Effector memory CD8-positive, alpha-beta T cell (primary cell): Measurements from ENCODE around the gene SLC66A2.

Source experiments
- ATAC-seq: fragments of 150-1000 bp; cut with Tn5 transposase; replicated peaks from 2 replicates; pipeline ENCODE4 v1.10.0; 2021; ENCODE audit warnings: mild to moderate bottlenecking, moderate library complexity
- DNase-seq, 3 experiments: peaks; one replicate each; pipeline ENCODE4 v3.0.0; 2021
- H3K27ac Mint-ChIP-seq, 2 donors: one replicate each; pipeline ENCODE4 v1.8.0; 2022; ENCODE audit warnings: mild to moderate bottlenecking in 2 of 2, mixed read lengths in 2 of 2, moderate library complexity in 2 of 2
- H3K27me3 Mint-ChIP-seq, 2 donors: one replicate each; pipeline ENCODE4 v1.8.0; 2022; ENCODE audit warnings: mixed read lengths in 2 of 2
- H3K36me3 Mint-ChIP-seq: one replicate; pipeline ENCODE4 v1.8.0; 2022; ENCODE audit warnings: mild to moderate bottlenecking, moderate library complexity, mixed read lengths; ENCODE audit not compliant: insufficient read depth
- H3K4me1 Mint-ChIP-seq, 2 donors: one replicate each; pipeline ENCODE4 v1.8.0; 2022; ENCODE audit warnings: low read depth in 2 of 2, mixed read lengths in 2 of 2
- H3K4me3 Mint-ChIP-seq, 2 donors: one replicate each; pipeline ENCODE4 v1.8.0; 2022; ENCODE audit warnings: mild to moderate bottlenecking in 2 of 2, mixed read lengths in 2 of 2, moderate library complexity in 2 of 2
- H3K9me3 Mint-ChIP-seq, 2 donors: one replicate each; pipeline ENCODE4 v1.8.0; 2022; ENCODE audit warnings: mixed read lengths in 2 of 2

Gene SLC66A2

GRCh38 chr18:79902075-79902474, 49.4 kb downstream of the SLC66A2 start:
- peaks cover 8 to 11% of the 10 kb centered on the region in 2 donors for H3K9me3 Mint-ChIP-seq
- no peak for ATAC-seq
- H3K27ac Mint-ChIP-seq, result peak overlapping the region in 1 of 2 donors; percentile 81
- peaks cover 8% of the 10 kb centered on the region for H3K36me3 Mint-ChIP-seq
- H3K4me3 Mint-ChIP-seq, result no peak overlapping the region
- DNase-seq, result no peak
- peaks cover 0 to 8% of the 10 kb centered on the region in 2 donors for H3K4me1 Mint-ChIP-seq
- no peaks in the 10 kb centered on the region for H3K27me3 Mint-ChIP-seq

- peak overlapping the region in 1 of 2 donors; percentile 81 for H3K27ac Mint-ChIP-seq
- H3K27me3 Mint-ChIP-seq, result no peaks in the 10 kb centered on the region
- no peak overlapping the region for H3K4me3 Mint-ChIP-seq
- peaks cover 0 to 8% of the 10 kb centered on the region in 2 donors for H3K4me1 Mint-ChIP-seq
- peaks cover 11 to 15% of the 10 kb centered on the region in 2 donors for H3K9me3 Mint-ChIP-seq
- DNase-seq (no peak), ATAC-seq (no peak)
- H3K36me3 Mint-ChIP-seq, result peaks cover 8% of the 10 kb centered on the region
Observed at GRCh38 chr18:79901665-79902064, 49.8 kb downstream of the SLC66A2 start.

- no peak for DNase-seq
- Mint-ChIP-seq H3K27me3 (no peaks in the 10 kb centered on the region), H3K4me1 (peaks cover 0 to 4% of the 10 kb centered on the region in 2 donors), H3K4me3 (no peak overlapping the region), H3K9me3 (peaks cover 11 to 19% of the 10 kb centered on the region in 2 donors), H3K36me3 (peaks cover 8% of the 10 kb centered on the region), H3K27ac (no peak overlapping the region)
- ATAC-seq, result no peak
Observed at GRCh38 chr18:79900610-79901570, 50.6 kb downstream of the SLC66A2 start.

GRCh38 chr18:79899609-79900445, 51.6 kb downstream of the SLC66A2 start:
- no peak for ATAC-seq
- Mint-ChIP-seq H3K4me3 (no peak overlapping the region), H3K27ac (no peak overlapping the region), H3K9me3 (peaks cover 19 to 29% of the 10 kb centered on the region in 2 donors), H3K36me3 (peaks cover 8% of the 10 kb centered on the region), H3K4me1 (no peaks in the 10 kb centered on the region), H3K27me3 (no peaks in the 10 kb centered on the region)
- no peak for DNase-seq

- Mint-ChIP-seq H3K27me3 (no peaks in the 10 kb centered on the region), H3K4me3 (no peak overlapping the region), H3K27ac (no peak overlapping the region), H3K36me3 (peaks cover 8% of the 10 kb centered on the region), H3K9me3 (peaks cover 23 to 35% of the 10 kb centered on the region in 2 donors), H3K4me1 (no peaks in the 10 kb centered on the region)
- DNase-seq, result no peak
- no peak for ATAC-seq
Observed at GRCh38 chr18:79898952-79899608, 52.4 kb downstream of the SLC66A2 start.

GRCh38 chr18:79897940-79898625, 53.4 kb downstream of the SLC66A2 start:
- no peak overlapping the region for H3K4me3 Mint-ChIP-seq
- no peaks in the 10 kb centered on the region for H3K27me3 Mint-ChIP-seq
- ATAC-seq (no peak), DNase-seq (no peak)
- peaks cover 7% of the 10 kb centered on the region for H3K36me3 Mint-ChIP-seq
- H3K27ac Mint-ChIP-seq, result no peak overlapping the region
- peaks cover 31 to 45% of the 10 kb centered on the region in 2 donors for H3K9me3 Mint-ChIP-seq
- H3K4me1 Mint-ChIP-seq, result no peaks in the 10 kb centered on the region

- no peaks in the 10 kb centered on the region for H3K27me3 Mint-ChIP-seq
- H3K36me3 Mint-ChIP-seq, result no peaks in the 10 kb centered on the region
- no peaks in the 10 kb centered on the region for H3K4me1 Mint-ChIP-seq
- H3K27ac Mint-ChIP-seq, result no peak overlapping the region
- H3K9me3 Mint-ChIP-seq, result peaks cover 38 to 58% of the 10 kb centered on the region in 2 donors
- no peak overlapping the region for H3K4me3 Mint-ChIP-seq
- no peak for DNase-seq
- no peak for ATAC-seq
Observed at GRCh38 chr18:79896738-79897137, 54.7 kb downstream of the SLC66A2 start.

- ATAC-seq (no peak), DNase-seq (no peak)
- no peaks in the 10 kb centered on the region for H3K27me3 Mint-ChIP-seq
- H3K4me1 Mint-ChIP-seq, result no peaks in the 10 kb centered on the region
- H3K36me3 Mint-ChIP-seq, result no peaks in the 10 kb centered on the region
- H3K4me3 Mint-ChIP-seq, result no peak overlapping the region
- no peak overlapping the region for H3K27ac Mint-ChIP-seq
- H3K9me3 Mint-ChIP-seq, result peaks cover 30 to 49% of the 10 kb centered on the region in 2 donors
Observed at GRCh38 chr18:79890674-79891073, 60.8 kb downstream of the SLC66A2 start.

- no peak for ATAC-seq
- Mint-ChIP-seq H3K9me3 (peaks cover 21 to 39% of the 10 kb centered on the region in 2 donors), H3K4me1 (no peaks in the 10 kb centered on the region), H3K4me3 (no peak overlapping the region), H3K27ac (no peak overlapping the region), H3K27me3 (no peaks in the 10 kb centered on the region), H3K36me3 (no peaks in the 10 kb centered on the region)
- no peak for DNase-seq
Observed at GRCh38 chr18:79889569-79889968, 61.9 kb downstream of the SLC66A2 start.

GRCh38 chr18:79888016-79888415, 63.4 kb downstream of the SLC66A2 start:
- Mint-ChIP-seq H3K36me3 (no peaks in the 10 kb centered on the region), H3K27ac (no peak overlapping the region), H3K4me1 (no peaks in the 10 kb centered on the region), H3K4me3 (no peak overlapping the region), H3K27me3 (no peaks in the 10 kb centered on the region), H3K9me3 (peaks cover 10 to 24% of the 10 kb centered on the region in 2 donors)
- DNase-seq, result no peak
- no peak for ATAC-seq

GRCh38 chr18:79887181-79888000, 64.1 kb downstream of the SLC66A2 start:
- DNase-seq, result no peak
- Mint-ChIP-seq H3K36me3 (no peaks in the 10 kb centered on the region), H3K9me3 (peaks cover 6 to 17% of the 10 kb centered on the region in 2 donors), H3K27me3 (no peaks in the 10 kb centered on the region), H3K4me3 (no peak overlapping the region), H3K27ac (no peak overlapping the region), H3K4me1 (no peaks in the 10 kb centered on the region)
- no peak for ATAC-seq
